ENCODE measurements around the gene PPFIA2. TPM values are rescaled to one million over a fixed set of nuclear protein-coding genes. Genes with fewer than 3 reads are reported as not detected.
"Not testable (repeated sequence)": the region's sequence is repeated elsewhere in the genome, so short reads cannot be mapped to it uniquely, and the experiment has no call there.

Gene PPFIA2
- total and polyA plus RNA-seq, 7 experiments from 2014 or later = not detected

DNA sequence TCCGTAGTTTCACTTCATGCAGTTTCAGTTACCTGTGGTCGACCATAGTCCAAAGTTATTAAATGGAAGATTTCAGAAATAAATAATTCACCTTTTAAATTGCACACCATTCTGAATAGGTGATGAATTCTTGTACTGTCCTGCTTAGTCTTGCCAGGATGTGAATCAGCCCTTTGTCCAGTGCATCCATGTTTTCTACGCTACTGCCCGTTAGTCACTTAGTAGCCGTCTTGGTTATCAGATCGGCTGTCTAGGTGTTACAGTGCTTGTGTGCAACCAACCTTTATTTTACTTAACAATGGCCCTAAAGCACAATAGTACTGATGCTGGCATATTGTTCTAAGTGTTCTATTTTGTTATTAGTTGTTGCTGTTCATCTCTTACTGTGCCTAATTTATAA is 534.5 kb downstream of the PPFIA2 start:
- Mint-ChIP-seq H3K4me3 (no peak overlapping the region), H3K4me1 (no peaks in the 10 kb centered on the region), H3K36me3 (no peaks in the 10 kb centered on the region), H3K27me3 (no peaks in the 10 kb centered on the region), H3K27ac (no peak overlapping the region), H3K9me3 (peaks cover 0 to 12% (median 0%) of the 10 kb centered on the region in 11 donors)
- ChIA-PET POLR2A (interaction anchor here (0.6 kb wide), 1 partner anchor 466 kb away, joined by 5 read pairs; no protein-coding TSS in a partner anchor), CTCF (no interaction called here)
- H3K4me3 ChIP-seq (ENCODE audit: low read length) = no peak overlapping the region
- intact Hi-C loops (cut with micrococcal nuclease) = no loop called here
- no peak overlapping the region for H3K27ac ChIP-seq (ENCODE audit: low read depth, low read length)
- DNase-seq = no peak
- no peaks in the 10 kb centered on the region for H3K9me3 ChIP-seq (ENCODE audit: control insufficient read depth in 2 of 3, low read length in 3 of 3)
- H3K36me3 ChIP-seq (ENCODE audit: control insufficient read depth in 2 of 3, insufficient read depth in 3 of 3, low read length in 3 of 3) = no peaks in the 10 kb centered on the region
- H3K4me1 ChIP-seq (ENCODE audit: control insufficient read depth in 2 of 2, insufficient read depth in 2 of 2, low read length in 2 of 2) = no peaks in the 10 kb centered on the region
- ATAC-seq = no peak
- no peaks in the 10 kb centered on the region for H3K27me3 ChIP-seq (ENCODE audit: control insufficient read depth in 2 of 2, insufficient read depth in 2 of 2, low read length in 2 of 2)

- Histone ChIP-seq H3K27ac (ENCODE audit: low read depth, low read length) (no peak overlapping the region), H3K27me3 (ENCODE audit: control insufficient read depth in 2 of 2, insufficient read depth in 2 of 2, low read length in 2 of 2) (no peaks in the 10 kb centered on the region), H3K4me3 (ENCODE audit: low read length) (no peak overlapping the region), H3K9me3 (ENCODE audit: control insufficient read depth in 2 of 3, low read length in 3 of 3) (no peaks in the 10 kb centered on the region), H3K4me1 (ENCODE audit: control insufficient read depth in 2 of 2, insufficient read depth in 2 of 2, low read length in 2 of 2) (no peaks in the 10 kb centered on the region), H3K36me3 (ENCODE audit: control insufficient read depth in 2 of 3, insufficient read depth in 3 of 3, low read length in 3 of 3) (no peaks in the 10 kb centered on the region)
- no peak overlapping the region for H3K4me3 Mint-ChIP-seq
- peaks cover 0 to 12% (median 0%) of the 10 kb centered on the region in 11 donors for H3K9me3 Mint-ChIP-seq
- no peaks in the 10 kb centered on the region for H3K27me3 Mint-ChIP-seq
- H3K27ac Mint-ChIP-seq = no peak overlapping the region
- intact Hi-C loops (cut with micrococcal nuclease) = no loop called here
- H3K4me1 Mint-ChIP-seq = no peaks in the 10 kb centered on the region
- DNase-seq (no peak), ATAC-seq (no peak)
- ChIA-PET CTCF (no interaction called here), POLR2A (no interaction called here)
- H3K36me3 Mint-ChIP-seq = no peaks in the 10 kb centered on the region
Observed at GRCh38 chr12:81222846-81223592, 536.1 kb downstream of the PPFIA2 start.

DNA sequence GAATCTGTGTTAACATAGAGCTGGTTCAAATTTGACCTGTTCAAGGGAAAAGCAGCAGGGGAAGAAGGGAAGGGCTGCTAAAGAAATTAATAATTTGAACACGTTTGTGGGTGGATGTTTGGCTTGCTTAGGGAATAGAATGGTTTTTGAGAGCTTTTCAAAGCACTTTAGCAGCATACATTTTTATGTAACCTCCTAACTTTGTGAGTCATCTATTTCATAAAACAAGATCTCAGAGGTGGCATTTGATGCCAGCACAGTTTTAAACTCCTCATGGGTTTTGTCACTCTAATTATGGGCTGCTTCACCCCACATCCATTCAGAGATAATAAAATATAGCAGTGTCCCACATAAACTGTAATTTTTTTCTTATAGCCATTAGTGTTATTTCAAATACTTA is 537.5 kb downstream of the PPFIA2 start:
- Histone ChIP-seq H3K9me3 (ENCODE audit: control insufficient read depth in 2 of 3, low read length in 3 of 3) (no peaks in the 10 kb centered on the region), H3K27ac (ENCODE audit: low read depth, low read length) (no peak overlapping the region), H3K4me1 (ENCODE audit: control insufficient read depth in 2 of 2, insufficient read depth in 2 of 2, low read length in 2 of 2) (no peaks in the 10 kb centered on the region), H3K27me3 (ENCODE audit: control insufficient read depth in 2 of 2, insufficient read depth in 2 of 2, low read length in 2 of 2) (no peaks in the 10 kb centered on the region), H3K4me3 (ENCODE audit: low read length) (no peak overlapping the region), H3K36me3 (ENCODE audit: control insufficient read depth in 2 of 3, insufficient read depth in 3 of 3, low read length in 3 of 3) (no peaks in the 10 kb centered on the region)
- no peak overlapping the region for H3K27ac Mint-ChIP-seq
- DNase-seq (no peak), ATAC-seq (no peak)
- H3K4me1 Mint-ChIP-seq = no peaks in the 10 kb centered on the region
- intact Hi-C loops (cut with micrococcal nuclease) = no loop called here
- ChIA-PET CTCF (no interaction called here), POLR2A (no interaction called here)
- H3K27me3 Mint-ChIP-seq = no peaks in the 10 kb centered on the region
- H3K36me3 Mint-ChIP-seq = no peaks in the 10 kb centered on the region
- H3K9me3 Mint-ChIP-seq = peaks cover 0 to 9% (median 0%) of the 10 kb centered on the region in 11 donors
- H3K4me3 Mint-ChIP-seq = no peak overlapping the region

DNA sequence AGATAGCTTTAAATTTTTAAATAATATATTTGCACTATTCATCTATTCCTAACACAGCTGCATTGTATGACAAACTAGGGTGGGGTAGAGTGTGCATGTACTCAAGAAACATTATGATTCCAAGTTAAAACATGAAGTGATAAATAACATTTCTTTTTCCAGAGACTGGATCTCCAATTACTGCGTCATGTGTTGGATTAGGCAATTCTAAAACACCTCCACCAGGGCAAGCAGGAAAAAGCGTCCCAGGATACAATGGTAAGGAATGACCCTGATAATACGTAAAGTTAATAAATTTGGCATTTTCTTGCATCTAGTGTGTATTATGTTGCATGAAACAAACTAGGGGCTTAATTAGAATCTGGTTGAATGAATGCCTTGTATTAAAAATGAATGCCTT is 542.4 kb downstream of the PPFIA2 start:
- ATAC-seq = no peak
- ChIA-PET POLR2A (no interaction called here), CTCF (no interaction called here)
- peaks cover 0 to 12% (median 0%) of the 10 kb centered on the region in 11 donors for H3K9me3 Mint-ChIP-seq
- no peak for DNase-seq
- H3K4me1 Mint-ChIP-seq = no peaks in the 10 kb centered on the region
- Histone ChIP-seq H3K4me3 (ENCODE audit: low read length) (no peak overlapping the region), H3K9me3 (ENCODE audit: control insufficient read depth in 2 of 3, low read length in 3 of 3) (no peaks in the 10 kb centered on the region), H3K4me1 (ENCODE audit: control insufficient read depth in 2 of 2, insufficient read depth in 2 of 2, low read length in 2 of 2) (no peaks in the 10 kb centered on the region), H3K36me3 (ENCODE audit: control insufficient read depth in 2 of 3, insufficient read depth in 3 of 3, low read length in 3 of 3) (no peaks in the 10 kb centered on the region), H3K27ac (ENCODE audit: low read depth, low read length) (no peak overlapping the region), H3K27me3 (ENCODE audit: control insufficient read depth in 2 of 2, insufficient read depth in 2 of 2, low read length in 2 of 2) (no peaks in the 10 kb centered on the region)
- H3K36me3 Mint-ChIP-seq = no peaks in the 10 kb centered on the region
- H3K27me3 Mint-ChIP-seq = no peaks in the 10 kb centered on the region
- H3K4me3 Mint-ChIP-seq = no peak overlapping the region
- H3K27ac Mint-ChIP-seq = no peak overlapping the region
- intact Hi-C loops (cut with micrococcal nuclease) = no loop called here

DNA sequence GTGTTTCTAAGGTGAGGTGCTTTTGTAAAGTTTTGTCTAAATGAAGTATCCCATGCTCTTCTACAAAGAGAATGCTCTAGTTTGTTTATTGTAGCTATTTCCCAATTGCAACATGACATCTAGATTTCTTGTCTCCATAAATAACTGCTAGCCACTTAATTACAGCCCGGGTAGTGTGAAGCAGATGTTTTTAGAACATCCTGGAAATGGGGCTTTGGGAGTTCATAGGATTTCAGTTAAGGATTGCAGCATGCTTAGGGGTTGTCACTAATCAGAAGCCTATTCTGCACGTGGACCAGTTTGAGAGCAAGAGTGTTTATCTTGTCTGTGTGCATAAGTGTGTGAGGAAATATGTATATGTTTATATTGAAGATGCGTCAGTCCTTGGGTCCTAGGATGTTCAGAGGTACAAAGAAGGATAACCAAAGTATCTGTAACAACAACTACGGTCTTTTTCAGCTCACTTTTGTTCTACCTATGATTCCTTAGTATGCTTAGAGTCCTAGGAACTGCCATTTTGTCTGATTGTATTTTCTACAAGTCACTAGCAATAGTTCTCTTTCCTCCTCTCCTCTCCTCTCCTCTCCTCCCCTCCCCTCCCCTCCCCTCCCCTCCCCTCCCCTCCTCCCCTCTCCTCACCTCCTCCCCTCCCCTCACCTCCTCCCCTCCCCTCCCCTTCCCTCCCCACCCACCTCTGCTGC is 546.0 kb downstream of the PPFIA2 start:
- Histone ChIP-seq H3K9me3 (ENCODE audit: control insufficient read depth in 2 of 3, low read length in 3 of 3) (no peaks in the 10 kb centered on the region), H3K4me1 (ENCODE audit: control insufficient read depth in 2 of 2, insufficient read depth in 2 of 2, low read length in 2 of 2) (no peaks in the 10 kb centered on the region), H3K36me3 (ENCODE audit: control insufficient read depth in 2 of 3, insufficient read depth in 3 of 3, low read length in 3 of 3) (no peaks in the 10 kb centered on the region), H3K27ac (ENCODE audit: low read depth, low read length) (no peak overlapping the region), H3K27me3 (ENCODE audit: control insufficient read depth in 2 of 2, insufficient read depth in 2 of 2, low read length in 2 of 2) (no peaks in the 10 kb centered on the region), H3K4me3 (ENCODE audit: low read length) (no peak overlapping the region)
- Mint-ChIP-seq H3K4me1 (no peaks in the 10 kb centered on the region), H3K4me3 (no peak overlapping the region), H3K27ac (no peak overlapping the region), H3K36me3 (no peaks in the 10 kb centered on the region), H3K27me3 (no peaks in the 10 kb centered on the region), H3K9me3 (peaks cover 0 to 18% (median 0%) of the 10 kb centered on the region in 11 donors)
- intact Hi-C loops (cut with micrococcal nuclease) = no loop called here
- ChIA-PET CTCF (no interaction called here), POLR2A (no interaction called here)
- ATAC-seq = no peak
- no peak for DNase-seq

DNA sequence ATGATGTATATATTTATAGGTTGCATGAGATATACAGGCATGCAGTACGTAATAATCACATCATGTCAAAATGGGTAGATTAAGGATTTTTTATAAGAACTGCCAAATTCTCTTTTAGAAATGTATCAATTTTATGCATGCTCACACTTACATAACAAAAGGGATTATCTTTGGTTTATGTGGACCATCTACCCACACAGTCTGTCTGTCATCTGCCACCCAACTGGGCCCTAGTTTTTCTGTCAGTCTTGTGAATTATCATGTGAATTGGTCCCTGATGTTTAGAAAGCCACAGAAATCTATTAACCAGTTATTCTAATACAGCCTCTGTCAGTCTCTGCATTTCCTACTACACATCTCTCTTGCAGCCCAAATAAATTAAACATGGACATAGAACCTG is 547.8 kb downstream of the PPFIA2 start:
- peaks cover 0 to 18% (median 0%) of the 10 kb centered on the region in 11 donors for H3K9me3 Mint-ChIP-seq
- H3K4me3 Mint-ChIP-seq = no peak overlapping the region
- POLR2A ChIA-PET = no interaction called here
- Histone ChIP-seq H3K9me3 (ENCODE audit: control insufficient read depth in 2 of 3, low read length in 3 of 3) (no peaks in the 10 kb centered on the region), H3K36me3 (ENCODE audit: control insufficient read depth in 2 of 3, insufficient read depth in 3 of 3, low read length in 3 of 3) (no peaks in the 10 kb centered on the region), H3K27me3 (ENCODE audit: control insufficient read depth in 2 of 2, insufficient read depth in 2 of 2, low read length in 2 of 2) (no peaks in the 10 kb centered on the region), H3K4me1 (ENCODE audit: control insufficient read depth in 2 of 2, insufficient read depth in 2 of 2, low read length in 2 of 2) (no peaks in the 10 kb centered on the region), H3K27ac (ENCODE audit: low read depth, low read length) (no peak overlapping the region), H3K4me3 (ENCODE audit: low read length) (no peak overlapping the region)
- H3K27ac Mint-ChIP-seq = no peak overlapping the region
- ATAC-seq (no peak), DNase-seq (no peak)
- no peaks in the 10 kb centered on the region for H3K36me3 Mint-ChIP-seq
- no peaks in the 10 kb centered on the region for H3K27me3 Mint-ChIP-seq
- no peaks in the 10 kb centered on the region for H3K4me1 Mint-ChIP-seq
- intact Hi-C loops (cut with micrococcal nuclease) = no loop called here
- CTCF ChIA-PET = no interaction called here

DNA sequence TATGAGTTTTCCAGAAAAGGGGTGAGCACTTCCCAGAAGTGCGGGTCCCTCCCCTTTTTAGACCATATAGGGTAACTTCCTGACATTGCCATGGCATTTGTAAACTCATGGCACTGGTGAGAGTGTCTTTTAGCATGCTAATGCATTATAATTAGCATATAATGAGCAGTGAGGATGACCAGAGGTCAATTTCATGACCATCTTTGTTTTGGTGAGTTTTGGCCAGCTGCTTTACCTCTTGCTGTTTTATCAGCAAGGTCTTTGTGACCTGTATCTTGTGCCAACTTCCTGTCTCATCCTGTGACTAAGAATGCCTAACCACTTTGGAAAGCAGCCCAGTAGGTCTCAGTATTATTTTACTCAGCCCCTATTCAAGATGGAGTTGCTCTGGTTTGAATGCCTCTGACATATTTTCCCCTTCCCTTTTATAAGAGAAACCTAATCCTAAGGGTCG is 549.4 kb downstream of the PPFIA2 start:
- POLR2A ChIA-PET; H3K27ac ChIP-seq (ENCODE audit: low read depth, low read length); H3K36me3 ChIP-seq (ENCODE audit: control insufficient read depth in 2 of 3, insufficient read depth in 3 of 3, low read length in 3 of 3); intact Hi-C loops (cut with micrococcal nuclease); CTCF ChIA-PET; H3K27ac Mint-ChIP-seq; H3K36me3 Mint-ChIP-seq; H3K4me1 ChIP-seq (ENCODE audit: control insufficient read depth in 2 of 2, insufficient read depth in 2 of 2, low read length in 2 of 2); H3K4me3 Mint-ChIP-seq; H3K4me3 ChIP-seq (ENCODE audit: low read length); H3K9me3 ChIP-seq (ENCODE audit: control insufficient read depth in 2 of 3, low read length in 3 of 3); DNase-seq; H3K27me3 Mint-ChIP-seq; H3K4me1 Mint-ChIP-seq; ATAC-seq; H3K27me3 ChIP-seq (ENCODE audit: control insufficient read depth in 2 of 2, insufficient read depth in 2 of 2, low read length in 2 of 2): not testable (repeated sequence)
- H3K9me3 Mint-ChIP-seq = peaks cover 0 to 18% (median 0%) of the 10 kb centered on the region in 11 donors
